B cell (primary cell): ENCODE results near the gene CD6. TPM values are rescaled to one million over a fixed set of nuclear protein-coding genes. Genes with fewer than 3 reads are reported as not detected.

Experiments used
- ATAC-seq: fragments of 200-7000 bp; cut with Tn5 transposase; one replicate; pipeline ENCODE4 v1.10.0; 2021; ENCODE audit warnings: low read depth, mild to moderate bottlenecking, moderate number of reproducible peaks, moderate library complexity
- CTCF ChIA-PET: fragments of 350-600 bp; sonication (Branson Sonifier 250); formaldehyde crosslinking; loops from one replicate; lab custom pipeline; 2021; ENCODE audit warnings: antibody characterized with exemption, inconsistent platforms; lab: Charles Lee
- POLR2A ChIA-PET: fragments of 350-600 bp; sonication (Branson Sonifier 250); formaldehyde crosslinking; loops from one replicate; lab custom pipeline; 2021; ENCODE audit warnings: antibody characterized with exemption; lab: Charles Lee
- DNase-seq: peaks from one replicate; pipeline ENCODE4 v3.0.0; 2013
- H2AFZ ChIP-seq: 2 replicates; pipeline ENCODE4 v1.6.1; 2012; ENCODE audit warnings: mild to moderate bottlenecking, low read depth, low read length; ENCODE audit not compliant: insufficient read depth, poor library complexity, severe bottlenecking
- H3K27ac ChIP-seq, 2 donors: 1 replicate in 1 of 2; 2 replicates in 1 of 2; pipeline ENCODE4 v1.5.1; 2012 to 2013; ENCODE audit warnings: low read length in 2 of 2, mild to moderate bottlenecking in 2 of 2, moderate library complexity in 1 of 2
- H3K27me3 ChIP-seq, 4 experiments: fragments of 200-600 bp in 1 of 4; sonication (generic) in 1 of 4; replicated peaks in 1 of 4; 1 replicate in 2 of 4; 2 replicates in 2 of 4; pipeline versions ENCODE4 v1.6.1 to v1.7.0; 2013 to 2016; ENCODE audit warnings: low read length in 3 of 4, mild to moderate bottlenecking in 2 of 4, mixed read lengths in 1 of 4, moderate library complexity in 1 of 4; ENCODE audit not compliant: insufficient read depth in 4 of 4, control insufficient read depth in 3 of 4; ENCODE audit errors: control extremely low read depth in 1 of 4
- H3K36me3 ChIP-seq, 2 experiments: replicated peaks in 1 of 2; 1 replicate in 1 of 2; 2 replicates in 1 of 2; pipeline versions ENCODE4 v1.6.1 to v1.7.1; 2013; ENCODE audit warnings: low read length in 1 of 2; ENCODE audit not compliant: insufficient read depth in 2 of 2, control insufficient read depth in 1 of 2; ENCODE audit errors: control extremely low read depth in 1 of 2, extremely low read depth in 1 of 2
- H3K4me1 ChIP-seq, 2 donors: fragments of 200-600 bp in 1 of 2; sonication (generic) in 1 of 2; 1 replicate in 1 of 2; 2 replicates in 1 of 2; pipeline versions ENCODE4 v1.5.1 to v1.6.1; 2013 to 2017; ENCODE audit warnings: low read length in 2 of 2; ENCODE audit not compliant: control insufficient read depth in 2 of 2, insufficient read depth in 2 of 2
- H3K4me2 ChIP-seq: replicated peaks from 2 replicates; pipeline ENCODE3; 2012; ENCODE audit warnings: mild to moderate bottlenecking, low read depth, low read length; ENCODE audit not compliant: poor library complexity, severe bottlenecking
- H3K4me3 ChIP-seq, 5 experiments: fragments of 200-600 bp in 1 of 5; sonication (generic) in 1 of 5; 1 replicate in 3 of 5; 2 replicates in 2 of 5; pipeline versions ENCODE4 v1.5.1 to v1.7.0; 2011 to 2016; ENCODE audit warnings: low read length in 4 of 5, mild to moderate bottlenecking in 4 of 5, low read depth in 2 of 5, control low read depth in 1 of 5, moderate library complexity in 1 of 5; ENCODE audit not compliant: insufficient read depth in 1 of 5; ENCODE audit errors: control extremely low read depth in 1 of 5, extremely low read depth in 1 of 5
- H3K79me2 ChIP-seq: fragments of 200-600 bp; sonication (generic); one replicate; pipeline ENCODE4 v1.6.0; 2016; ENCODE audit warnings: low read length; ENCODE audit not compliant: control insufficient read depth, insufficient read depth
- H3K9ac ChIP-seq: fragments of 200-600 bp; sonication (generic); 2 replicates; pipeline ENCODE4 v1.6.1; 2017; ENCODE audit warnings: mild to moderate bottlenecking, low read length, moderate library complexity
- H3K9me3 ChIP-seq, 3 donors: one replicate each; pipeline versions ENCODE4 v1.6.1 to v1.7.1; 2013; ENCODE audit warnings: low read length in 2 of 3; ENCODE audit not compliant: control insufficient read depth in 2 of 3, insufficient read depth in 1 of 3; ENCODE audit errors: control extremely low read depth in 1 of 3
- H4K20me1 ChIP-seq: 2 replicates; pipeline ENCODE4 v1.6.0; 2012; ENCODE audit warnings: mild to moderate bottlenecking, low read length; ENCODE audit not compliant: insufficient read depth, control insufficient read depth, poor library complexity, severe bottlenecking
- H3K27ac Mint-ChIP-seq: one replicate; pipeline ENCODE4 v1.8.0; 2021; ENCODE audit warnings: mixed read lengths
- H3K27me3 Mint-ChIP-seq: one replicate; pipeline ENCODE4 v1.8.0; 2021; ENCODE audit warnings: mixed read lengths
- H3K4me1 Mint-ChIP-seq: one replicate; pipeline ENCODE4 v1.8.0; 2021; ENCODE audit warnings: mixed read lengths
- H3K4me3 Mint-ChIP-seq: one replicate; pipeline ENCODE4 v1.8.0; 2021; ENCODE audit warnings: mixed read lengths
- H3K9me3 Mint-ChIP-seq: one replicate; pipeline ENCODE4 v1.8.0; 2022; ENCODE audit warnings: mixed read lengths; ENCODE audit not compliant: insufficient read depth
- EZH2 ChIP-seq: IDR thresholded peaks from 2 replicates; pipeline ENCODE4 v1.6.1; 2012; ENCODE audit warnings: borderline replicate concordance, low read depth, mild to moderate bottlenecking, moderate library complexity, low read length; ENCODE audit not compliant: insufficient read depth, poor library complexity, severe bottlenecking
- WGBS: methylation state at CpG from one replicate; pipeline ENCODE4 v1.1.5; 2013; ENCODE audit warnings: missing lambda C conversion rate; ENCODE audit not compliant: insufficient coverage; 5-methylcytosine and 5-hydroxymethylcytosine counted together
- intact Hi-C: fragments of 100-400 bp; cut with micrococcal nuclease; formaldehyde crosslinking; loops from one replicate; pipeline ENCODE4 v1.10.0; 2022
- polyA plus RNA-seq: library from polyadenylated mRNA; depleted of rRNA; stranded (reverse); fragments of >200 nt; gene quantifications from 2 replicates; pipeline ENCODE4 v1.2.3, GENCODE V29; 2012
- total RNA-seq, 2 donors: library from RNA; stranded (reverse); fragments of 120-200 nt in 1 of 2; gene quantifications; 1 replicate in 1 of 2; 2 replicates in 1 of 2; pipeline versions ENCODE4 v1.2.3 to v1.2.4, GENCODE V29; 2013 to 2022
- TF ChIP-seq, protein P1 (sequence below): fragments of 200-600 bp; IDR thresholded peaks from one replicate; pipeline ENCODE4 v1.8.0; 2022; ENCODE audit warnings: antibody characterized with exemption, mild to moderate bottlenecking

The CD6 gene
- total and polyA plus RNA-seq, 2 donors (not counting 1 experiment from before 2014, with no cell fraction given), result 9.3 to 13.6 TPM

- peak overlapping the region; percentile 88 for H3K4me2 ChIP-seq
- 7% methylated on average over 52 of the region's 52 CpGs for WGBS
- Mint-ChIP-seq H3K4me3 (peak overlapping the region; percentile 84), H3K9me3 (no peaks in the 10 kb centered on the region), H3K4me1 (peaks cover 33% of the 10 kb centered on the region), H3K27me3 (peaks cover 11% of the 10 kb centered on the region), H3K27ac (peak overlapping the region; percentile 15)
- intact Hi-C loops, result no loop called here
- no peaks in the 10 kb centered on the region for H3K36me3 ChIP-seq
- H2AFZ ChIP-seq, result peak overlapping the region; percentile 70
- peak; percentile 69 for ATAC-seq
- CTCF ChIA-PET, result interaction anchor here (1.6 kb wide), 1 partner anchor 106 kb away, joined by 3 read pairs; no protein-coding TSS in a partner anchor
- H3K27ac ChIP-seq, result no peak overlapping the region
- no peaks in the 10 kb centered on the region for H4K20me1 ChIP-seq
- H3K9ac ChIP-seq, result peak overlapping the region; percentile 56
- H3K9me3 ChIP-seq, result peaks cover 0 to 7% (median 0%) of the 10 kb centered on the region in 3 donors
- TF ChIP-seq, protein P1, sequence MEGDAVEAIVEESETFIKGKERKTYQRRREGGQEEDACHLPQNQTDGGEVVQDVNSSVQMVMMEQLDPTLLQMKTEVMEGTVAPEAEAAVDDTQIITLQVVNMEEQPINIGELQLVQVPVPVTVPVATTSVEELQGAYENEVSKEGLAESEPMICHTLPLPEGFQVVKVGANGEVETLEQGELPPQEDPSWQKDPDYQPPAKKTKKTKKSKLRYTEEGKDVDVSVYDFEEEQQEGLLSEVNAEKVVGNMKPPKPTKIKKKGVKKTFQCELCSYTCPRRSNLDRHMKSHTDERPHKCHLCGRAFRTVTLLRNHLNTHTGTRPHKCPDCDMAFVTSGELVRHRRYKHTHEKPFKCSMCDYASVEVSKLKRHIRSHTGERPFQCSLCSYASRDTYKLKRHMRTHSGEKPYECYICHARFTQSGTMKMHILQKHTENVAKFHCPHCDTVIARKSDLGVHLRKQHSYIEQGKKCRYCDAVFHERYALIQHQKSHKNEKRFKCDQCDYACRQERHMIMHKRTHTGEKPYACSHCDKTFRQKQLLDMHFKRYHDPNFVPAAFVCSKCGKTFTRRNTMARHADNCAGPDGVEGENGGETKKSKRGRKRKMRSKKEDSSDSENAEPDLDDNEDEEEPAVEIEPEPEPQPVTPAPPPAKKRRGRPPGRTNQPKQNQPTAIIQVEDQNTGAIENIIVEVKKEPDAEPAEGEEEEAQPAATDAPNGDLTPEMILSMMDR, result no peak
- no peak for TF ChIP-seq EZH2
- no peaks in the 10 kb centered on the region for H3K79me2 ChIP-seq
- H3K4me3 ChIP-seq, result peak overlapping the region in 3 of 5 experiments; percentile 35 to 44 (median 38)
- peaks cover 24 to 27% of the 10 kb centered on the region in 2 donors for H3K4me1 ChIP-seq
- peaks cover 0 to 18% (median 6%) of the 10 kb centered on the region in 4 experiments for H3K27me3 ChIP-seq
- POLR2A ChIA-PET, result no interaction called here
- peak; percentile 47 for DNase-seq
Measured at GRCh38 chr11:61007383-61007955, 36.0 kb downstream of the CD6 start.
